Liver (tissue), 9 donors: ENCODE data around the gene SDHA. TPM values are rescaled to one million over a fixed set of nuclear protein-coding genes. Genes with fewer than 3 reads are reported as not detected.

ENCODE experiments used
- DNase-seq: peaks from one replicate; pipeline ENCODE4 v3.0.0-alpha.2; 2017; ENCODE audit warnings: low spot score
- H3K27ac ChIP-seq, 2 donors: one replicate each; pipeline ENCODE4 v1.7.0; 2013; ENCODE audit warnings: inconsistent platforms in 2 of 2, low read length in 2 of 2, control low read depth in 1 of 2, low read depth in 1 of 2, mild to moderate bottlenecking in 1 of 2
- H3K27me3 ChIP-seq, 4 donors: one replicate each; pipeline versions ENCODE4 v1.6.1 to v1.7.0; 2013; ENCODE audit warnings: low read length in 3 of 4, inconsistent platforms in 1 of 4, mild to moderate bottlenecking in 1 of 4, moderate library complexity in 1 of 4; ENCODE audit not compliant: control insufficient read depth in 4 of 4, insufficient read depth in 4 of 4
- H3K36me3 ChIP-seq, 4 donors: one replicate each; pipeline versions ENCODE4 v1.6.1 to v1.7.0; 2013; ENCODE audit warnings: low read length in 3 of 4, mild to moderate bottlenecking in 3 of 4, low read depth in 1 of 4, moderate library complexity in 1 of 4; ENCODE audit not compliant: control insufficient read depth in 4 of 4, insufficient read depth in 3 of 4
- H3K4me1 ChIP-seq, 4 donors: one replicate each; pipeline versions ENCODE4 v1.6.1 to v1.7.0; 2013; ENCODE audit warnings: low read length in 3 of 4, mild to moderate bottlenecking in 3 of 4, moderate library complexity in 1 of 4; ENCODE audit not compliant: control insufficient read depth in 4 of 4, insufficient read depth in 4 of 4
- H3K4me3 ChIP-seq, 3 donors: one replicate each; pipeline versions ENCODE4 v1.6.1 to v1.7.0; 2013; ENCODE audit warnings: low read length in 3 of 3, control low read depth in 1 of 3, low read depth in 1 of 3, mild to moderate bottlenecking in 1 of 3
- H3K9ac ChIP-seq, 2 donors: one replicate each; pipeline ENCODE4 v1.7.0; 2013; ENCODE audit warnings: low read length in 2 of 2, mild to moderate bottlenecking in 2 of 2, moderate library complexity in 2 of 2, control low read depth in 1 of 2, low read depth in 1 of 2
- H3K9me3 ChIP-seq, 4 donors: one replicate each; pipeline versions ENCODE4 v1.6.1 to v1.7.0; 2013; ENCODE audit warnings: low read length in 3 of 4; ENCODE audit not compliant: control insufficient read depth in 4 of 4
- EGR1 ChIP-seq, 2 donors: IDR thresholded peaks; 2 replicates each; pipeline ENCODE4 v1.6.1; 2016 to 2018; ENCODE audit warnings: antibody characterized with exemption in 2 of 2, low read depth in 2 of 2
- FOXA1 ChIP-seq: IDR thresholded peaks from 2 replicates; pipeline ENCODE4 v1.6.1; 2016; ENCODE audit warnings: antibody characterized with exemption
- FOXA2 ChIP-seq: IDR thresholded peaks from 2 replicates; pipeline ENCODE4 v1.6.1; 2016; ENCODE audit warnings: antibody characterized with exemption
- GABPA ChIP-seq, 2 donors: IDR thresholded peaks in 1 of 2; conservative IDR thresholded peaks in 1 of 2; 2 replicates each; pipeline ENCODE4 v1.6.1; 2016; ENCODE audit warnings: antibody characterized with exemption in 2 of 2, mild to moderate bottlenecking in 1 of 2, moderate library complexity in 1 of 2
- HNF4A ChIP-seq, 2 donors: conservative IDR thresholded peaks; 2 replicates each; pipeline ENCODE4 v1.6.1; 2016; ENCODE audit warnings: antibody characterized with exemption in 2 of 2, mild to moderate bottlenecking in 2 of 2
- HNF4G ChIP-seq: IDR thresholded peaks from 2 replicates; pipeline ENCODE4 v1.6.1; 2016; ENCODE audit warnings: antibody characterized with exemption
- JUND ChIP-seq, 2 donors: IDR thresholded peaks; 2 replicates each; pipeline ENCODE4 v1.6.1; 2016; ENCODE audit warnings: antibody characterized with exemption in 2 of 2
- NR2F2 ChIP-seq: IDR thresholded peaks from 2 replicates; pipeline ENCODE4 v1.6.1; 2016; ENCODE audit warnings: antibody characterized with exemption
- RAD21 ChIP-seq, 2 donors: IDR thresholded peaks; 2 replicates each; pipeline ENCODE4 v1.6.1; 2016; ENCODE audit warnings: antibody characterized with exemption in 2 of 2, mild to moderate bottlenecking in 2 of 2
- RXRA ChIP-seq, 2 donors: IDR thresholded peaks; 2 replicates each; pipeline ENCODE4 v1.6.1; 2017 to 2018; ENCODE audit warnings: antibody characterized with exemption in 2 of 2, mild to moderate bottlenecking in 1 of 2
- SP1 ChIP-seq: IDR thresholded peaks from 2 replicates; pipeline ENCODE4 v1.6.1; 2018; ENCODE audit warnings: antibody characterized with exemption, mild to moderate bottlenecking
- TAF1 ChIP-seq: conservative IDR thresholded peaks from 2 replicates; pipeline ENCODE4 v1.6.1; 2016; ENCODE audit warnings: antibody characterized with exemption, mild to moderate bottlenecking
- WGBS: extraction: QIAGEN DNeasy Blood & Tissue Kit; methylation state at CpG from one replicate; pipeline ENCODE4 v1.1.7; 2013; 5-methylcytosine and 5-hydroxymethylcytosine counted together
- polyA plus RNA-seq, 2 donors: library from polyadenylated mRNA; stranded (reverse) in 1 of 2; unstranded in 1 of 2; fragments of 200-250 nt in 1 of 2; fragments of >200 nt in 1 of 2; fragmentation: Nextera tagmentation in 1 of 2; extraction: Ambion mirVana in 1 of 2; gene quantifications; one replicate each; pipeline versions ENCODE4 v1.2.1 to v1.2.3, GENCODE V29; 2013 to 2015
- total RNA-seq, 2 donors: library from RNA; depleted of rRNA; stranded (reverse); fragments of >200 nt; gene quantifications; one replicate each; pipeline ENCODE4 v1.2.3, GENCODE V29; 2014
- TF ChIP-seq, protein P1 (sequence below): IDR thresholded peaks from 2 replicates; pipeline ENCODE4 v1.6.1; 2016; ENCODE audit warnings: antibody characterized with exemption, mild to moderate bottlenecking
- TF ChIP-seq, protein P2 (sequence below): IDR thresholded peaks from 2 replicates; pipeline ENCODE4 v1.6.1; 2016; ENCODE audit warnings: antibody characterized with exemption
- TF ChIP-seq, protein P3 (sequence below): fragments of 150-350 bp; IDR thresholded peaks from 2 replicates; pipeline ENCODE4 v1.5.1; 2017; ENCODE audit warnings: improper control_type of control experiment, low read depth, low read length; ENCODE audit not compliant: missing input control
- donor health status: healthy.
- donor health status: healthy.
- donor health status: healthy.
- donor health status: healthy.
- donor health status: healthy.

The SDHA gene
- total and polyA plus RNA-seq, 4 donors, result 79.2 to 215 (median 159) TPM

DNA sequence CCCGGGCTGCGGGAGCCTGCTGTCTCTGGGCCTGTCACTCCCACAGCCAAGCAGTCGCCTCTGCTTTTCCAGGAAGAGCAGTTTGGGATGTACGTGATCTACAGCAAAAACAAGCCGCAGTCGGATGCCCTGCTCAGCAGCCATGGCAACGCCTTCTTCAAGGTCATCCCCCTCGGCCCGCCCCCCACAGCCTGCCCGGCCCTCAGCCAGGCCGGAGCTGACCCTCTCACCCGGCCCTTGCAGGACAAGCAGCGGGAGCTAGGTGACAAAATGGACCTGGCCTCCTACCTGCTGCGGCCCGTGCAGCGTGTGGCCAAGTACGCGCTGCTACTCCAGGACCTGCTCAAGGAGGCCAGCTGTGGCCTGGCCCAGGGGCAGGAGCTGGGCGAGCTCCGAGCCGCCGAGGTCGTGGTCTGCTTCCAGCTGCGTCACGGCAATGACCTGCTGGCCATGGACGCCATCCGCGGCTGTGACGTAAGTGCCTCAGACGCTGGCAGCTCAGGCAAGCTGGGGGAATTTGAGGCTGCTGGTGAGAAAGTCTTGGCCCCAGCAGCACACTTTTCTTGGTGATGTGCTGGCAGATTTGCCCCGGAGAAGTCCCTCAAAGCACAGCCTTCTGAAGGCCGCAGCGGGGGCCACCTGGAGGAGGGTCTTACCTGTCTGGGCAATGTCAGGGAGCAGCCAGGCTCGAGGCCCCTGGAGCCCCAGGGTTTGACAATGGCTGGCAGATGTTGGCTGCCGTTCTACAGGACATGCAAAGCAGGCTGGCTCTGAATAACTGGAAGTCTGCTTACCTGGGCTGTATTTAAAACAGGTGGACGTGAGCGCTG, 46.9 kb upstream of the SDHA start:
- peak overlapping the region in 1 of 2 donors; percentile 62 for H3K27ac ChIP-seq
- DNase-seq, result no peak
- TF ChIP-seq NR2F2, result no peak
- TF ChIP-seq RXRA (IDR thresholded peaks at IDR 0.05), result peak; percentile 54 to 62

DNA sequence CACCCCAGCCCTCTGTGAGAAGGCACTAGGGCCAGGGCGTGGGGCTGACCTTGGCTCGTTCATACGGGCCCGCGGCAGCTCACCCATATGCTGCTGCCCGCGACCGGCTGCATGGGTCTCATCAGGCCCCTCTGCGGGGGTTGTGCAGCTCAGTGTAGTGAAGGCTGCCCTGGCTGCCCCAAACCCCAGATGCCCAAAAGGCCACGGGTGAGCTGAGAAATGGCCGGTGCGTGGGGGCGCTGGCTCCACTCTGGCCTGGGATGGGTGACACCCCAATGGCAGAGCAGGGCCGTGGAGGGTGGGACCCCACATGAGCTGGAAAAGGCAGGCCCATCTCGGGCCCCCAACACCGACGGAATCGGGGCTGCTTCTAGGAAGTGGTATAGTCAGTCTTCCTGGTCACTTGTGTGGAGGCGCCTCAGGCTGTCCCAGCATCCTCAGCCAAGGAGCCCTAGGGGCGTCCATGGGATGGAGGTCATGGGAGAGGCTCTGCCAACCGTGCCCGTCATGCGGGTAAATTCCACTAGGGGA, 46.3 kb upstream of the SDHA start:
- no peak for DNase-seq
- Histone ChIP-seq H3K9ac (no peak overlapping the region), H3K4me3 (no peak overlapping the region), H3K36me3 (no peaks in the 10 kb centered on the region), H3K9me3 (no peaks in the 10 kb centered on the region), H3K4me1 (no peaks in the 10 kb centered on the region), H3K27ac (no peak overlapping the region), H3K27me3 (peaks cover 0 to 3% (median 0%) of the 10 kb centered on the region in 4 donors)
- WGBS, result 87% methylated on average over 23 of the region's 23 CpGs
- TF ChIP-seq HNF4G (no peak), EGR1 (IDR thresholded peaks at IDR 0.05; ENCODE audit: low read depth in 2 of 2) (no peak), JUND (IDR thresholded peaks at IDR 0.05) (no peak), RAD21 (IDR thresholded peaks at IDR 0.05) (no peak)

More for the DNA sequence above, 46.9 kb upstream of the SDHA start:
- H3K4me3 ChIP-seq, result no peak overlapping the region
- H3K9me3 ChIP-seq, result no peaks in the 10 kb centered on the region
- no peaks in the 10 kb centered on the region for H3K36me3 ChIP-seq
- H3K9ac ChIP-seq, result no peak overlapping the region
- WGBS, result 78% methylated on average over 37 of the region's 37 CpGs
- no peaks in the 10 kb centered on the region for H3K4me1 ChIP-seq
- H3K27me3 ChIP-seq, result peaks cover 0 to 3% (median 0%) of the 10 kb centered on the region in 4 donors

DNA sequence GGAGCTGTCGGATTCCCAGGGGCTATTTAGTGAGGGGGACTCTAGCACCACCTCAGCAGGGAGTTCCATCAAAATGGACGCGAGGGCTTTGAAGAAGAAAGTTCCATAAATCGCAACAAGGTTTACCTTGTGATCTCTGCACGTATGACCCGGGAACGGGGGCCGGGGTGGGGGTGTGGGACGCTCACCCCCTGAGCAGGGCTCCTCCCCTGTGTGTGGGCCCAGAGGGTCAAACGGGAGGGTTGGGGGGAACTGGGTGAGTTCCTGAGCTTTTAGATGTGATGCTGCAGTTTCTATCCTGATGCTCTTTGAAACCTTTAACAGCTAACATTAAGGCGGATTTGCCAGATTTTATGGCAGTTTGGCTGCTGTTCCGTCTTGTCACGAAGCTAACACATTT, 45.7 kb upstream of the SDHA start:
- no peak for DNase-seq
- 84% methylated on average over 13 of the region's 13 CpGs for WGBS

More for the DNA sequence above, 45.7 kb upstream of the SDHA start:
- H3K4me1 ChIP-seq, result no peaks in the 10 kb centered on the region
- H3K9me3 ChIP-seq, result no peaks in the 10 kb centered on the region
- TF ChIP-seq FOXA2, result no peak
- TF ChIP-seq JUND (IDR thresholded peaks at IDR 0.05), result no peak
- TF ChIP-seq, protein P1, sequence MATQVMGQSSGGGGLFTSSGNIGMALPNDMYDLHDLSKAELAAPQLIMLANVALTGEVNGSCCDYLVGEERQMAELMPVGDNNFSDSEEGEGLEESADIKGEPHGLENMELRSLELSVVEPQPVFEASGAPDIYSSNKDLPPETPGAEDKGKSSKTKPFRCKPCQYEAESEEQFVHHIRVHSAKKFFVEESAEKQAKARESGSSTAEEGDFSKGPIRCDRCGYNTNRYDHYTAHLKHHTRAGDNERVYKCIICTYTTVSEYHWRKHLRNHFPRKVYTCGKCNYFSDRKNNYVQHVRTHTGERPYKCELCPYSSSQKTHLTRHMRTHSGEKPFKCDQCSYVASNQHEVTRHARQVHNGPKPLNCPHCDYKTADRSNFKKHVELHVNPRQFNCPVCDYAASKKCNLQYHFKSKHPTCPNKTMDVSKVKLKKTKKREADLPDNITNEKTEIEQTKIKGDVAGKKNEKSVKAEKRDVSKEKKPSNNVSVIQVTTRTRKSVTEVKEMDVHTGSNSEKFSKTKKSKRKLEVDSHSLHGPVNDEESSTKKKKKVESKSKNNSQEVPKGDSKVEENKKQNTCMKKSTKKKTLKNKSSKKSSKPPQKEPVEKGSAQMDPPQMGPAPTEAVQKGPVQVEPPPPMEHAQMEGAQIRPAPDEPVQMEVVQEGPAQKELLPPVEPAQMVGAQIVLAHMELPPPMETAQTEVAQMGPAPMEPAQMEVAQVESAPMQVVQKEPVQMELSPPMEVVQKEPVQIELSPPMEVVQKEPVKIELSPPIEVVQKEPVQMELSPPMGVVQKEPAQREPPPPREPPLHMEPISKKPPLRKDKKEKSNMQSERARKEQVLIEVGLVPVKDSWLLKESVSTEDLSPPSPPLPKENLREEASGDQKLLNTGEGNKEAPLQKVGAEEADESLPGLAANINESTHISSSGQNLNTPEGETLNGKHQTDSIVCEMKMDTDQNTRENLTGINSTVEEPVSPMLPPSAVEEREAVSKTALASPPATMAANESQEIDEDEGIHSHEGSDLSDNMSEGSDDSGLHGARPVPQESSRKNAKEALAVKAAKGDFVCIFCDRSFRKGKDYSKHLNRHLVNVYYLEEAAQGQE, result no peak
- no peak for TF ChIP-seq RXRA (IDR thresholded peaks at IDR 0.05)
- TF ChIP-seq GABPA (IDR thresholded peaks at IDR 0.05 in 1 of 2, conservative IDR thresholded peaks at IDR 0.05 in 1 of 2), result no peak
- TF ChIP-seq, protein P2, sequence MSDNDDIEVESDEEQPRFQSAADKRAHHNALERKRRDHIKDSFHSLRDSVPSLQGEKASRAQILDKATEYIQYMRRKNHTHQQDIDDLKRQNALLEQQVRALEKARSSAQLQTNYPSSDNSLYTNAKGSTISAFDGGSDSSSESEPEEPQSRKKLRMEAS, result no peak
- no peak for TF ChIP-seq HNF4A (conservative IDR thresholded peaks at IDR 0.05)
- TF ChIP-seq FOXA1, result no peak
- no peak for TF ChIP-seq TAF1
- no peak for TF ChIP-seq EGR1 (IDR thresholded peaks at IDR 0.05; ENCODE audit: low read depth in 2 of 2)
- no peak for TF ChIP-seq NR2F2
- TF ChIP-seq SP1, result no peak
- TF ChIP-seq, protein P3, sequence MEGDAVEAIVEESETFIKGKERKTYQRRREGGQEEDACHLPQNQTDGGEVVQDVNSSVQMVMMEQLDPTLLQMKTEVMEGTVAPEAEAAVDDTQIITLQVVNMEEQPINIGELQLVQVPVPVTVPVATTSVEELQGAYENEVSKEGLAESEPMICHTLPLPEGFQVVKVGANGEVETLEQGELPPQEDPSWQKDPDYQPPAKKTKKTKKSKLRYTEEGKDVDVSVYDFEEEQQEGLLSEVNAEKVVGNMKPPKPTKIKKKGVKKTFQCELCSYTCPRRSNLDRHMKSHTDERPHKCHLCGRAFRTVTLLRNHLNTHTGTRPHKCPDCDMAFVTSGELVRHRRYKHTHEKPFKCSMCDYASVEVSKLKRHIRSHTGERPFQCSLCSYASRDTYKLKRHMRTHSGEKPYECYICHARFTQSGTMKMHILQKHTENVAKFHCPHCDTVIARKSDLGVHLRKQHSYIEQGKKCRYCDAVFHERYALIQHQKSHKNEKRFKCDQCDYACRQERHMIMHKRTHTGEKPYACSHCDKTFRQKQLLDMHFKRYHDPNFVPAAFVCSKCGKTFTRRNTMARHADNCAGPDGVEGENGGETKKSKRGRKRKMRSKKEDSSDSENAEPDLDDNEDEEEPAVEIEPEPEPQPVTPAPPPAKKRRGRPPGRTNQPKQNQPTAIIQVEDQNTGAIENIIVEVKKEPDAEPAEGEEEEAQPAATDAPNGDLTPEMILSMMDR, result no peak
- H3K4me3 ChIP-seq, result no peak overlapping the region
- no peak overlapping the region for H3K9ac ChIP-seq
- no peak overlapping the region for H3K27ac ChIP-seq
- peaks cover 0 to 3% (median 0%) of the 10 kb centered on the region in 4 donors for H3K27me3 ChIP-seq
- no peaks in the 10 kb centered on the region for H3K36me3 ChIP-seq
